ENCODE results near the gene CNTNAP2. TPM values are rescaled to one million over a fixed set of nuclear protein-coding genes. Genes with fewer than 3 reads are reported as not detected.

CNTNAP2 gene
- total RNA-seq, 1 experiment from 2014 or later = 64.5 TPM

- no peak overlapping the region for H2BK12ac ChIP-seq (ENCODE audit: insufficient read length, low read depth, low read length)
- H2BK5ac ChIP-seq (ENCODE audit: insufficient read length, low read length) = no peak overlapping the region
- no peak overlapping the region for H2AK5ac ChIP-seq (ENCODE audit: insufficient read length, low read length)
- H3K27me3 ChIP-seq (ENCODE audit: insufficient read depth, low read length) = no peaks in the 10 kb centered on the region
- no peak overlapping the region for H3K14ac ChIP-seq (ENCODE audit: insufficient read depth, low read length)
- H4K91ac ChIP-seq (ENCODE audit: insufficient read length, low read depth, low read length) = no peak overlapping the region
- H2BK20ac ChIP-seq (ENCODE audit: low read depth, low read length, poor library complexity, severe bottlenecking) = no peak overlapping the region
- no peak overlapping the region for H4K5ac ChIP-seq (ENCODE audit: insufficient read length, low read depth, low read length)
- H3K9ac ChIP-seq (ENCODE audit: extremely low read depth, insufficient read length, low read length) = no peak overlapping the region
- H3K23me2 ChIP-seq (ENCODE audit: insufficient read length, low read depth, low read length, poor library complexity, severe bottlenecking) = no peaks in the 10 kb centered on the region
- Mint-ChIP-seq H3K4me3 (no peak overlapping the region), H3K4me1 (peaks cover 4% of the 10 kb centered on the region in 2 experiments; a peak in 3 of 4 replicates), H3K36me3 (ENCODE audit: insufficient read depth in 1 of 3, low read depth in 3 of 3) (no peaks in the 10 kb centered on the region), H3K27ac (no peak overlapping the region), H3K27me3 (ENCODE audit: low read depth) (no peaks in the 10 kb centered on the region), H3K9me3 (no peaks in the 10 kb centered on the region)
- H2AFZ ChIP-seq (ENCODE audit: low read length) = no peak overlapping the region
- no peak overlapping the region for H4K8ac ChIP-seq (replicated peaks; ENCODE audit: insufficient read length, low read depth, low read length)
- H3K27ac ChIP-seq (ENCODE audit: insufficient read length, low read depth, low read length) = no peak overlapping the region
- no peak overlapping the region for H3K4ac ChIP-seq (ENCODE audit: low read depth, low read length)
- no peak overlapping the region for H3K56ac ChIP-seq (ENCODE audit: insufficient read length, low read depth, low read length)
- H3K4me1 ChIP-seq (ENCODE audit: insufficient read depth, low read length) = no peaks in the 10 kb centered on the region
- H3K18ac ChIP-seq (ENCODE audit: insufficient read length, low read depth, low read length) = no peak overlapping the region
- H3K9me3 ChIP-seq (ENCODE audit: control insufficient read depth, low read depth, low read length) = no peaks in the 10 kb centered on the region
- no peaks in the 10 kb centered on the region for H4K20me1 ChIP-seq (ENCODE audit: control insufficient read depth, insufficient read depth, insufficient read length)
- TF ChIP-seq CTCF (conservative IDR thresholded peaks at IDR 0.05) = no peak
- no peak overlapping the region for H3K23ac ChIP-seq (ENCODE audit: insufficient read length, low read depth, low read length)
- H3K79me2 ChIP-seq (ENCODE audit: insufficient read depth, low read length) = no peaks in the 10 kb centered on the region
- no CpG with 5 or more reads among the region's 4 CpGs for WGBS (ENCODE audit: extremely low coverage, insufficient read length, low lambda C conversion rate)
- no peaks in the 10 kb centered on the region for H3K79me1 ChIP-seq (ENCODE audit: insufficient read depth, low read depth, low read length, poor library complexity, severe bottlenecking)
- no peak overlapping the region for H2BK15ac ChIP-seq (ENCODE audit: low read depth, low read length)
- no peak for DNase-seq
- H3T11ph ChIP-seq (ENCODE audit: low read length) = no peak overlapping the region
- no peak overlapping the region for H3K4me2 ChIP-seq (ENCODE audit: insufficient read depth, insufficient read length, low read length)
- no peak overlapping the region for H2BK120ac ChIP-seq (ENCODE audit: low read depth, low read length, poor library complexity, severe bottlenecking)
Measured at GRCh38 chr7:147723536-147723935, 1606.9 kb downstream of the CNTNAP2 start.
